ENCODE data around the gene FAM81A.

GRCh38 chr15:59521443-59521842 lies 83.5 kb downstream of the FAM81A start:
- no peak for TF ChIP-seq POLR2AphosphoS5 (IDR thresholded peaks at IDR 0.05)
- TF ChIP-seq CTCF (IDR thresholded peaks at IDR 0.05): no peak
- TF ChIP-seq POLR2A (IDR thresholded peaks at IDR 0.05): no peak
- no peak for TF ChIP-seq EP300 (IDR thresholded peaks at IDR 0.05)

Measured in gastroesophageal sphincter (tissue), 3 donors.